ENCODE data around the gene COL16A1.

DNA sequence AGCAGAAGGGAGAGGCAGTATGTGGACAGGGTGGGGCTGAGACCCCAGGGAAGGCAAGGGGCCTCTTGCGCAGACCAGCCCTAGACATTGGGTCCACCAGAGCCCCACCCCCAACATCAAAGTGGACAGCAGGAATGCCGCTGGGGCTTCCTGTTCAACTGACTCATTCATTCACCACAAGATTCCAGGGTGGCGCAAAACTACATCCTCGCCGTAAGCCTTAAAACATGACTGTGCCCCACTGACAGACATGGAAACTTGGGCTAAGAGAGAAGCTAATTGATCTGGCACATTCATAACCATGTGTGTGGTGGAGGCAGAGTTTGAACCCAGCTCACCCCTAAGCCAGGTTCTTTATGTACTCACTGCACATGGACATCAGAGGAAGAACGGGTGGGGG lies 14.0 kb downstream of the COL16A1 start:
- TF ChIP-seq, protein P1, sequence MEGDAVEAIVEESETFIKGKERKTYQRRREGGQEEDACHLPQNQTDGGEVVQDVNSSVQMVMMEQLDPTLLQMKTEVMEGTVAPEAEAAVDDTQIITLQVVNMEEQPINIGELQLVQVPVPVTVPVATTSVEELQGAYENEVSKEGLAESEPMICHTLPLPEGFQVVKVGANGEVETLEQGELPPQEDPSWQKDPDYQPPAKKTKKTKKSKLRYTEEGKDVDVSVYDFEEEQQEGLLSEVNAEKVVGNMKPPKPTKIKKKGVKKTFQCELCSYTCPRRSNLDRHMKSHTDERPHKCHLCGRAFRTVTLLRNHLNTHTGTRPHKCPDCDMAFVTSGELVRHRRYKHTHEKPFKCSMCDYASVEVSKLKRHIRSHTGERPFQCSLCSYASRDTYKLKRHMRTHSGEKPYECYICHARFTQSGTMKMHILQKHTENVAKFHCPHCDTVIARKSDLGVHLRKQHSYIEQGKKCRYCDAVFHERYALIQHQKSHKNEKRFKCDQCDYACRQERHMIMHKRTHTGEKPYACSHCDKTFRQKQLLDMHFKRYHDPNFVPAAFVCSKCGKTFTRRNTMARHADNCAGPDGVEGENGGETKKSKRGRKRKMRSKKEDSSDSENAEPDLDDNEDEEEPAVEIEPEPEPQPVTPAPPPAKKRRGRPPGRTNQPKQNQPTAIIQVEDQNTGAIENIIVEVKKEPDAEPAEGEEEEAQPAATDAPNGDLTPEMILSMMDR (IDR thresholded peaks at IDR 0.05) = no peak
- no peak for TF ChIP-seq EP300 (IDR thresholded peaks at IDR 0.05; ENCODE audit: low read depth)

All from transverse colon (tissue), 3 donors.